Urothelium cell line (cell line): ENCODE measurements around the gene ATXN3.

Experiments
- DNase-seq: peaks from one replicate; pipeline ENCODE4 v3.0.0; 2011; ENCODE audit warnings: low spot score, mixed read lengths
- FAIRE-seq: peaks from 2 replicates; lab custom pipeline; 2011; peaks lifted over from hg19 to GRCh38; lab: Jason Lieb, UNC

ATXN3 gene

GRCh38 chr14:92106143-92106926 lies at the start of gene ATXN3:
Gene ATXN3 (minus strand): TSS chr14:92106582. CDS start chr14:92106552, 30 bp downstream.
- FAIRE-seq (no peak), DNase-seq (peak; percentile 96)

GRCh38 chr14:92154283-92154942 lies 48.0 kb upstream of the ATXN3 start:
- FAIRE-seq (no peak), DNase-seq (no peak)

GRCh38 chr14:92153581-92153980 lies 47.2 kb upstream of the ATXN3 start:
- FAIRE-seq (no peak), DNase-seq (no peak)

GRCh38 chr14:92144708-92145107 lies 38.3 kb upstream of the ATXN3 start:
- FAIRE-seq = no peak
- DNase-seq = no peak

- FAIRE-seq = no peak
These were observed 37.6 kb upstream of the ATXN3 start for GRCh38 chr14:92143962-92144361.

DNA sequence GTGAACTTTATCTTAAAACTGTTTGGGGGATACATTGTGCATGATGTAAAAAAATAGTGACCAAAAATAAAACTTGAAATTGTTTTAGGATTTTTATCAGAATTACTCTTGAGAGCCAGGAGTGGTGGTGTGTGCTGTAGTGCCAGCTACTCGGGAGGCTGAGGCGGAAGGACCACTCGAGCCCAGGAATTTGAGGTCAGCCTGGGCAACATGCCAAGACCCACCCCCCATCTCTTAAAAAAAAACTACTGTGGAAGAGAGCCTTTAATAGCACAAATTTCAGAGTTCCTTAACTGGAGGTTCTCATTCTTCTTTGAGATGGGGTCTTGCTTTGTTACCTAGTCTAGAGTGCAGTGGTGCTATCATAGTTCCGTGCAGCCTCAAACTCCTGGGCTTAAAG lies 36.9 kb upstream of the ATXN3 start:
- DNase-seq = no peak

More at GRCh38 chr14:92143962-92144361, 37.6 kb upstream of the ATXN3 start:
- no peak for DNase-seq

DNA sequence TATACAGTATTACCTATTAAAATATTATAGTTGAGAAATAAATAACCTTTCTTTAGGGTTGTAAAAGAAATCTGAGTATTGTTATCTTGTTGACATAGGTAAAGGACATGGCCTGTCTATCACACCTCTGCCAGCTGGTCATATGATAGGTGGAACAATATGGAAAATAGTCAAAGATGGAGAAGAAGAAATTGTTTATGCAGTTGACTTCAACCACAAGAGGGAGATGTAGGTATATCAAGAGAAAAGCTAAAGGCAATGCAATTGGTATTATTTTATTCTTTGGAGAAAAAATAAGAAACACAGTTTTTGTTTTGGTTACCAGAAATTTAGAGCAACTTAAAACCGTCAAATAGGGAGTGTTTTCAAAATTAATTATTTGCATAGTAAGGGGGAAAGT lies 28.9 kb upstream of the ATXN3 start:
- no peak for DNase-seq

More for the DNA sequence above, 36.9 kb upstream of the ATXN3 start:
- FAIRE-seq = no peak

GRCh38 chr14:92134456-92134855 lies 28.1 kb upstream of the ATXN3 start:
- DNase-seq = no peak
- no peak for FAIRE-seq

More for the DNA sequence above, 28.9 kb upstream of the ATXN3 start:
- FAIRE-seq = no peak

GRCh38 chr14:92122761-92123160 lies 16.4 kb upstream of the ATXN3 start:
- DNase-seq = no peak
- no peak for FAIRE-seq

GRCh38 chr14:92122351-92122677 lies 15.9 kb upstream of the ATXN3 start:
- FAIRE-seq (no peak), DNase-seq (no peak)

DNA sequence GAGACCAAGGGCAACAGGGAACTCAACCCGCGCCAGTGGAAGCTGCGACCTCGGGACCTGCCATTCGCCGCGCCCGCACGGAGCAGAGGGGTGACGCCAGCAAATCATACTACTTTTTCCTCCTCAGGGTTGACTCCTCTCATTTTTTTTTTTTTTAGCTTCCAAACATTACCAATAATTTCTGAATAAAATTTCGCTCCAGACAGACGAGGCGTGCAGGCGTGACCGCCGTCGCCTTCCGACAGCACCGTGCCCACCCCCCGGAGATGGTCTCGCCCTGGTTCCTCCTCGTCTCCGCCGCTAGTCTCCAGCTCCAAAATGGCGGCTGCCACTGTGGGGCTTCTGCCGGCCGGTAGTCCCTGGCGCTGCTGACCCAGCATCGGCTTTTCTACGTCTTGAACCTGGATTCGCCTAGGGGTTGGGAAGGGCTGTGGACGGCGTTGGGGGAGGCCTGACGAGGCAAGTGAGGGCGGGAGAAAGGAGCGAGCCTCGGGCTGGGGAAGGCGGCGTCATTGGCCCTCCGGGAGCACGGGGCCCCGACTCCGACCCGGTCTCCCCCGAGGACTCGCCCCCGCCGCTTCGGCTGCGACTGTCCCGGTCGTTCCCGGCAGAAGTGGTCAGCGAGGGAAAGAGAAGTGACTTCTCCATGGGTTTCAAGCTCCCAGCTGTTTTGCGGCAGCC lies 15.4 kb upstream of the ATXN3 start, which contains the start of the genes CPSF2 and NDUFB1:
TSS of gene CPSF2 (plus strand) at position 300 of the 681 bp plus-strand sequence. CDS start 9,016 bp downstream, outside the sequence.
TSS of gene NDUFB1 (minus strand) at position 37 of the 681 bp plus-strand sequence. CDS start 4,069 bp downstream, outside the sequence.
- no peak for FAIRE-seq
- DNase-seq = peak; percentile 85

DNA sequence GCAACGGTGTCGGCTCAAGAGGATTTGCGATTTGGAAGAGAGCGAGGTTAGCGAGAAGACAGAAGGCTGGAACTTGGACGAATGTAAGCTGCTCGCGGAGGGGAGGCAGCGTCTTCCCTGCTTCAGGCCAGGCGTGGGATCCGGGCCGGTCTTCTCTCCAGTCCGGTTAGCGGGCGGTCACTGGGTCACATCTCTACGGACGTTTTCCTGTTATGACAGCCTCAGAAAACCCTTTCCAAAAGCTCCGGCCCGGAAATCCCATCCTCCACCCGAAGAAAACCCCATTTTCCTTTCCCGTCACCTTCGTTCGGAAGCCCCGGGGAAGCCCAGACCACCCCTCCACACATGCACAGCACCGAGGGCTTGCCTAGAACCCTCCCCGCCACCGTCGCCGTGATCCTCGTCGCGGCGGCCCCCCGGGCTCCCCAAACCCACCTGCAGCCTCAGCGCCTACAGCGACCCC lies 14.9 kb upstream of the ATXN3 start:
- DNase-seq = no peak
- FAIRE-seq = no peak

- DNase-seq (no peak), FAIRE-seq (no peak)
These were observed 3.1 kb upstream of the ATXN3 start for GRCh38 chr14:92109490-92109889.

- DNase-seq = no peak
- FAIRE-seq = no peak
These were observed 2.2 kb upstream of the ATXN3 start for GRCh38 chr14:92108345-92109254.

DNA sequence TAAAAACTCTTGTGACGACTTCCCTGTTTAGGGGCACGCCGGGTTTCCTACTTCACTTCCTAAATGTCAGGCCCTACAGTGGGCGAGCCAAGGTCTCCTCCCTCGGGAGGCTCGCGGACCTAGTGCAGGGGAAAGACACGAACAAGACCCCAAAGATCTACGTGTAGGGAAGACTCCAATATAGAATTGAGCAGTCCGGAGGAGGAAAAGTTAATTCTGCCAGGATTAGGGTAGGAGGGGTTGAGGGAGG lies 564 bp downstream of the ATXN3 start:
- FAIRE-seq = no peak
- DNase-seq = no peak

DNA sequence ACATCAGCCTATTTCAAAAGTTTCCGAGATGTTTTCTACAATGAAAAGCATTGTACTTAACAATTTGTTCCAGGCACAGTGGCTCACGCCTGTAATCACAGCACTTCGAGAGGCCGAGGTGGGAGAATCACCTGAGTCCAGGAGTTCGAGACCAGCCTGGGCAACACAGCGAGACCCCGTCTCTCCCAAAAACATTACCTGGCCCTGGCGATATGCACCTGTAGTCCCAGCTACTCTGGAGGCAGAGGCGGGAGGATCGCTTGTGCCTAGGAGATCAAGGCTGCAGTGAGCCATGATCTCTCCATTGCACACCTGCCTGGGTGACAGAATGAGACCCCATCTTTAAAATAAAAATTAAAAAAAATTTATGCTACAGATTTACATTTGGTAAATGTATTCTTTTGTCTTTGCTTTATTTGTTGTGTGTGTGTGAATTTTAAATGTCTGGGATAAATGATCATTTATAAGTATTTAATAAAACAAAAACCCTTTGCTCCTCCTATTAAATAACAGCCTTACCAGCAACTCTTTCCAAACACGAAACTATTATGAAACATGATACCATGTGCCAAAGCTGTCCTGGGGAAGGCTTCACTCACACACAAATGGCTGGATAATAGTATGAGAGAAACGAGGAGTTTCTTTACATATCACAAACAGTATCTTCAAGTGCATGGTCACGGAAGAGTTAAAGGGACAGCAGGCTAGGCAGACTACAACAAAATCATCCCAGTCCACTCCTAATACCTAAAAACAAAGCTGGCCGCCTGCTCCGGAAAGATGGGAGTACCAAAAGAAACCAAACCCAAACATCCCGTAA lies 1.1 kb downstream of the ATXN3 start:
- peak; percentile 4 for DNase-seq
- FAIRE-seq = no peak

GRCh38 chr14:92103363-92103989 lies 2.9 kb downstream of the ATXN3 start:
- FAIRE-seq (no peak), DNase-seq (no peak)

GRCh38 chr14:92099802-92100201 lies 6.6 kb downstream of the ATXN3 start:
- FAIRE-seq (no peak), DNase-seq (no peak)

GRCh38 chr14:92093320-92093719 lies 13.1 kb downstream of the ATXN3 start:
- no peak for DNase-seq
- no peak for FAIRE-seq
